ENCODE data around the gene PPRC1. TPM values are rescaled to one million over a fixed set of nuclear protein-coding genes. Genes with fewer than 3 reads are reported as not detected.

The PPRC1 gene
- total and polyA plus RNA-seq, 2 experiments from 2014 or later = 43.2 to 67.5 TPM

- TF ChIP-seq REST (IDR thresholded peaks at IDR 0.05; ENCODE audit: unreplicated experiment) (no peak), ZNF462 (CRISPR knock-in tag; IDR thresholded peaks at IDR 0.05) (no peak), EZH2 (IDR thresholded peaks at IDR 0.05; ENCODE audit: low read depth, unreplicated experiment) (no peak), ZNF331 (CRISPR knock-in tag; IDR thresholded peaks at IDR 0.05; ENCODE audit: low read depth) (no peak), EZH2phosphoT487 (IDR thresholded peaks at IDR 0.05; ENCODE audit: unreplicated experiment) (no peak)
Observed at GRCh38 chr10:102152545-102152890, 19.7 kb downstream of the PPRC1 start (continued).

DNA sequence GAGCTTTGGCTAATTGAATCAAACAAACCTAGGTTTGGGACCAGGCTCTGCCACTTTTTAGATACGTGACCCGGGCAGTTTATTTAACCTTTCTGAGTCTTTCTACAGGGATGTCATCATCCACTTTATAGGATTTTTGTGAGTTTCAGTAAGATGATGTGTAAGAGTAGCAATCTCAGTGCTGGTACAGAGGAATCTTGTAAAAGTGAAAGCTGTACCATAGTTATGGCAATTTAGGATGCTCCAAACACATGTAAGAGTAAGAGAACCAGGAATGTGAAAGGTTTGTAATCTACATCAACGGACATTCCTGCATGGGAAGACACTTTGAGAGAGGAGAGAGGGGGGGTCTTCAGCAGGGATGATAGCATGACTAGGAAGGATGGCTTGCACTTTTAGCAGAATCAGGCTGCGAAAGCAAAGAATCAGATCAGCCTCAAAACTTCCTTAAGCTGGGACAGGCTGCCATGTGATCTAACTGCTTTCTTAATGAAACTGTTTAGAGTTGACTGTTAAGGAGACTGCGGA is 20.3 kb downstream of the PPRC1 start:
- peak overlapping the region; percentile 84 for H3K4me3 ChIP-seq
- ATAC-seq = no peak
- H4K20me1 ChIP-seq (replicated peaks; ENCODE audit: insufficient read depth) = peaks cover 57% of the 10 kb centered on the region
- H3F3A ChIP-seq (replicated peaks; ENCODE audit: low read depth) = peaks cover 49% of the 10 kb centered on the region
- peaks cover 14% of the 10 kb centered on the region for H3K4me1 ChIP-seq (ENCODE audit: insufficient read depth)
- peak; percentile 51 for DNase-seq (ENCODE audit: low spot score)
- H3K27ac Mint-ChIP-seq = peak overlapping the region; percentile 99
- H3K27me3 ChIP-seq (ENCODE audit: insufficient read depth) = no peaks in the 10 kb centered on the region
- no peaks in the 10 kb centered on the region for H3K9me3 Mint-ChIP-seq
- no peaks in the 10 kb centered on the region for H3K9me2 ChIP-seq (ENCODE audit: insufficient read depth)
- H3K27ac ChIP-seq (ENCODE audit: low read depth) = peak overlapping the region; percentile 92
- H3K27me3 Mint-ChIP-seq (ENCODE audit: insufficient read depth, low read depth, poor library complexity) = peaks cover 14% of the 10 kb centered on the region
- peaks cover 92% of the 10 kb centered on the region for H3K36me3 Mint-ChIP-seq (ENCODE audit: low read depth)
- H2AFZ ChIP-seq = no peak overlapping the region
- peak overlapping the region; percentile 91 for H3K4me2 ChIP-seq
- H3K4me1 Mint-ChIP-seq = peaks cover 22% of the 10 kb centered on the region
- TF ChIP-seq REST (IDR thresholded peaks at IDR 0.05; ENCODE audit: unreplicated experiment) (no peak), EZH2phosphoT487 (IDR thresholded peaks at IDR 0.05; ENCODE audit: unreplicated experiment) (no peak)
- peak overlapping the region; percentile 96 for H3K4me3 Mint-ChIP-seq
- peaks cover 50% of the 10 kb centered on the region for H3K36me3 ChIP-seq (ENCODE audit: insufficient read depth)
- peaks cover 59% of the 10 kb centered on the region for H3K79me2 ChIP-seq (replicated peaks; ENCODE audit: insufficient read depth)
